ENCODE results near the gene EIF5. TPM values are rescaled to one million over a fixed set of nuclear protein-coding genes. Genes with fewer than 3 reads are reported as not detected.

Gene EIF5
- total RNA-seq, 1 donor from 2014 or later: 483 TPM

DNA sequence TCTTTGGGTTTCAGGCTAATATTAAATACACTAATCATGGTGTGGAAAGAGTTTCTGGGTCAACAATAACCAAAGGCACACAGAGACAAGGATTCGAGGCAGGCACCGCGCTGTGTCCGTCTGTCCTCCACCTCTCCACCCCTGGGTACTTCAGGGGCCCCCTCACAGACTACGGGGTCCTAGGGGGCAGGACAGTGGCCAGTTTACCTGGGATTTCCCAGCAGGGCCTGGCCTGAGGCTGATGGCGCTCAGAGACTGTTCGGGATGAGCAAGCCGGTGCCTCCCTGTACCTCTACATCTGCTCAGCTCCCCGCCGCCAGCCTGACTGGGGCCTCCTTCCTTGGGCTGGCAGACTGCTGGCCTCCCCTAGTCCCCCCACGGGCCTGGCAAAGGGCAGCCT lies 18.1 kb upstream of the EIF5 start:
- TF ChIP-seq, protein P1, sequence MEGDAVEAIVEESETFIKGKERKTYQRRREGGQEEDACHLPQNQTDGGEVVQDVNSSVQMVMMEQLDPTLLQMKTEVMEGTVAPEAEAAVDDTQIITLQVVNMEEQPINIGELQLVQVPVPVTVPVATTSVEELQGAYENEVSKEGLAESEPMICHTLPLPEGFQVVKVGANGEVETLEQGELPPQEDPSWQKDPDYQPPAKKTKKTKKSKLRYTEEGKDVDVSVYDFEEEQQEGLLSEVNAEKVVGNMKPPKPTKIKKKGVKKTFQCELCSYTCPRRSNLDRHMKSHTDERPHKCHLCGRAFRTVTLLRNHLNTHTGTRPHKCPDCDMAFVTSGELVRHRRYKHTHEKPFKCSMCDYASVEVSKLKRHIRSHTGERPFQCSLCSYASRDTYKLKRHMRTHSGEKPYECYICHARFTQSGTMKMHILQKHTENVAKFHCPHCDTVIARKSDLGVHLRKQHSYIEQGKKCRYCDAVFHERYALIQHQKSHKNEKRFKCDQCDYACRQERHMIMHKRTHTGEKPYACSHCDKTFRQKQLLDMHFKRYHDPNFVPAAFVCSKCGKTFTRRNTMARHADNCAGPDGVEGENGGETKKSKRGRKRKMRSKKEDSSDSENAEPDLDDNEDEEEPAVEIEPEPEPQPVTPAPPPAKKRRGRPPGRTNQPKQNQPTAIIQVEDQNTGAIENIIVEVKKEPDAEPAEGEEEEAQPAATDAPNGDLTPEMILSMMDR (conservative IDR thresholded peaks at IDR 0.05): no peak
- H3K9me3 Mint-ChIP-seq: no peaks in the 10 kb centered on the region
- no peaks in the 10 kb centered on the region for H3K36me3 Mint-ChIP-seq (ENCODE audit: low read depth)
- no peaks in the 10 kb centered on the region for H3K27me3 Mint-ChIP-seq (ENCODE audit: low read depth)
- H3K4me1 Mint-ChIP-seq: peaks cover 7% of the 10 kb centered on the region
- no peak overlapping the region for H3K27ac Mint-ChIP-seq (ENCODE audit: unreplicated experiment)
- no peak for DNase-seq (ENCODE audit: low read depth, low spot score)
- no peak overlapping the region for H3K4me3 Mint-ChIP-seq

DNA sequence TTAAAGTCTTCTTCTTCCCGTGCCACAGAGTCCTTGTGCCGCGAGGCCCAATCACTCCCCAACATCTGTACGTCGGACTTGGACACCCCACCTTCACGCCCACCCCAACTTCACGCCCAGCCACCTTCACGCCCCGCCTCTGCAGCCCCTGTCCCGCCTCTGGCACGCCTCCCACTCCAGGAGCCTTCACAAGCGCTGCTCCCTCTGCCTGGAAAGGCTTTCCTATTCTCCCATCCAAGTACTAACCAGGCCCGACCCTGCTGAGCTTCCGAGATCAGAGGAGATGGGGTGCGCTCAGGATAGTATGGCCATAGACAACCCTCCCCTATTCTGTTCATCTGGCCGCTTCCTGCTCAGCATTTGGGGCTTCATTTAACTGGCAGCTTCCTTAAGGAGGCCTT lies 17.3 kb upstream of the EIF5 start:
- Mint-ChIP-seq H3K36me3 (ENCODE audit: low read depth) (no peaks in the 10 kb centered on the region), H3K27me3 (ENCODE audit: low read depth) (no peaks in the 10 kb centered on the region), H3K4me1 (peaks cover 7% of the 10 kb centered on the region), H3K4me3 (no peak overlapping the region), H3K9me3 (no peaks in the 10 kb centered on the region), H3K27ac (ENCODE audit: unreplicated experiment) (peak overlapping the region; percentile 35)
- TF ChIP-seq, protein P1 (conservative IDR thresholded peaks at IDR 0.05): no peak
- DNase-seq (ENCODE audit: low read depth, low spot score): no peak

GRCh38 chr14:103317251-103317650 lies 16.8 kb upstream of the EIF5 start:
- H3K27me3 Mint-ChIP-seq (ENCODE audit: low read depth): no peaks in the 10 kb centered on the region
- no peak for DNase-seq (ENCODE audit: low read depth, low spot score)
- H3K4me3 Mint-ChIP-seq: no peak overlapping the region
- TF ChIP-seq, protein P1 (conservative IDR thresholded peaks at IDR 0.05): no peak
- no peaks in the 10 kb centered on the region for H3K9me3 Mint-ChIP-seq
- no peaks in the 10 kb centered on the region for H3K36me3 Mint-ChIP-seq (ENCODE audit: low read depth)
- H3K27ac Mint-ChIP-seq (ENCODE audit: unreplicated experiment): no peak overlapping the region
- H3K4me1 Mint-ChIP-seq: peaks cover 7% of the 10 kb centered on the region

DNA sequence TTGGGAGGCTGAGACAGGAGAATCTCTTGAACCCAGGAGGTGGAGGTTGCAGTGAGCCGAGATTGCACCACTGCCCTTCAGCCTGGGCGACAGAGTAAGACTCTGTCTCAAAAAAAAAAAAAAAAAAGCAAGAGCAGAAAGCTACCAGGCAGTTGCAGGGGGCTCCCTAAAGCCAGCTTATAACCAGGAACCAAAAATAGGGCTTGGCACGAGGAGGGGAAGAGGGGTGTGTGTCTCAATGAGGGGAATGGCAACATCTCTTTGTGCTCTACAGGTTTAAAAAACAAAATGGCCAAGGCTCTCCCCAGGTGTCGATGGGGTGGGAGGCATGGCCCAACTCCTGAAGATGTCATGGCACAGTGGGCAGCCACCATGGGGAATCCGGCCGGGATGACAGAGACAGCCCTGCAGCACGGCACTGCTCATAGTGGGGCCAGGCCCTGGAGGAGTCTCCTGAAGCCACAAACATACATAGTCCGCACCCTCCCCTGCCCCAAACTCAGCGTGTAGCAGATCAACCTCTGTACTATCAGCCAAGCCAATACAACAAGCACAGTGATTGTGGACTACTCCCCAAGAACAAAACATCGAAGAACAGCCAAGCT lies 16.0 kb upstream of the EIF5 start:
- Mint-ChIP-seq H3K27ac (ENCODE audit: unreplicated experiment) (no peak overlapping the region), H3K27me3 (ENCODE audit: low read depth) (peaks cover 2% of the 10 kb centered on the region), H3K4me3 (no peak overlapping the region), H3K9me3 (no peaks in the 10 kb centered on the region), H3K36me3 (ENCODE audit: low read depth) (no peaks in the 10 kb centered on the region), H3K4me1 (peaks cover 7% of the 10 kb centered on the region)
- DNase-seq (ENCODE audit: low read depth, low spot score): no peak
- TF ChIP-seq, protein P1 (conservative IDR thresholded peaks at IDR 0.05): no peak

DNA sequence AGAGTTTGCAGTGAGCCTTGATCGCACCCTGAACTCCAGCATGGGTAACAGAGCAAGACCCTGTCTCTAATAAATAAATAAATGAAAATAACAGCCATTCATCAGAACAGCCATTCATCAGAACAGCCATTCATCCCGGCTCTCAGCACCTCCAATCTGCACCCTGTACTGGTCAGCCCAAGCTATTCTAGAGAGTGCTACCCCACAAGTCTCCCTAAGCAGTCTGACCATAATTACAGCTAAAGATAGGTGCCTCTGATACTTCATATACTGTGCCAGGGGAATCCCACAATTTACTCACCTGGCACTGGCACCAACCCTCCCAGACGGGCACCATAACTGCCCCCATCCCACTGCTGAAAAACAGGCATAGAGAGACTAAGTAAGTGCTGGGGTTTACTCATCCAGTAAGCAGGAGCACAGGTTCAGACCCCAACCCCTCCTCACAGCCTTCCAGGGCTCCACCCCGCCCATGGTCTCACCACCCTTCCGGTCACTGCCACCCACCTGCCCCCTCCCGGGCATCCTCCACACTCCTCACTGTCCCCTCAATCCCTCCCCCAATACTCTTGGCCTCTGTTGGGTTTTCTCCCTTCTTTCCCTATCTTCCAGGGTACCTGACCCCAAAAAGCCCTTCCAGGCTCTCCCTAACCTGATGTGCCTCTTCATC lies 15.2 kb upstream of the EIF5 start:
- TF ChIP-seq, protein P1 (conservative IDR thresholded peaks at IDR 0.05): no peak
- H3K27ac Mint-ChIP-seq (ENCODE audit: unreplicated experiment): no peak overlapping the region
- DNase-seq (ENCODE audit: low read depth, low spot score): no peak

More for the DNA sequence above, 15.2 kb upstream of the EIF5 start:
- Mint-ChIP-seq H3K27me3 (ENCODE audit: low read depth) (peaks cover 5% of the 10 kb centered on the region), H3K9me3 (no peaks in the 10 kb centered on the region), H3K4me3 (no peak overlapping the region), H3K36me3 (ENCODE audit: low read depth) (no peaks in the 10 kb centered on the region), H3K4me1 (peaks cover 3% of the 10 kb centered on the region)

All from neural crest cell (in vitro differentiated cells).